Fibroblast of lung (primary cell): Measurements from ENCODE around the gene NKX2-1. TPM values are rescaled to one million over a fixed set of nuclear protein-coding genes. Genes with fewer than 3 reads are reported as not detected.
A peak's percentile ranks its signal among the peaks of the same experiment; 100 is the strongest.

ENCODE experiments used
- DNase-seq, 2 donors: peaks; one replicate each; pipeline versions ENCODE4 v3.0.0 to v3.0.0-alpha.2; 2010; ENCODE audit warnings: low read depth in 2 of 2
- H2AFZ ChIP-seq: 2 replicates; pipeline ENCODE4 v1.5.1; 2012; ENCODE audit warnings: low read length, control low read depth, inconsistent platforms
- H3K27ac ChIP-seq: 2 replicates; pipeline ENCODE4 v1.5.1; 2011; ENCODE audit warnings: low read length, control low read depth; ENCODE audit not compliant: insufficient read depth
- H3K27me3 ChIP-seq: 2 replicates; pipeline ENCODE4 v1.5.1; 2011; ENCODE audit warnings: mild to moderate bottlenecking, low read length; ENCODE audit not compliant: control insufficient read depth, insufficient read depth
- H3K36me3 ChIP-seq: 2 replicates; pipeline ENCODE4 v1.5.1; 2011; ENCODE audit warnings: low read length; ENCODE audit not compliant: control insufficient read depth, insufficient read depth
- H3K4me1 ChIP-seq: 2 replicates; pipeline ENCODE4 v1.5.1; 2011; ENCODE audit warnings: low read length; ENCODE audit not compliant: control insufficient read depth, insufficient read depth; ENCODE audit errors: extremely low read depth
- H3K4me2 ChIP-seq: 2 replicates; pipeline ENCODE4 v1.5.1; 2011; ENCODE audit warnings: low read length, control low read depth; ENCODE audit not compliant: insufficient read depth; ENCODE audit errors: extremely low read depth
- H3K4me3 ChIP-seq, 4 experiments: fragments of 200-600 bp in 1 of 4; sonication (generic) in 1 of 4; replicated peaks in 1 of 4; 2 replicates each; pipeline ENCODE4 v1.5.1; 2011 to 2016; ENCODE audit warnings: low read length in 4 of 4, low read depth in 3 of 4, mild to moderate bottlenecking in 3 of 4, control low read depth in 2 of 4, inconsistent platforms in 1 of 4, mixed read lengths in 1 of 4; ENCODE audit not compliant: insufficient read depth in 1 of 4; ENCODE audit errors: control extremely low read depth in 1 of 4
- H3K79me2 ChIP-seq: 2 replicates; pipeline ENCODE4 v1.5.1; 2012; ENCODE audit warnings: mild to moderate bottlenecking, low read length, inconsistent platforms; ENCODE audit not compliant: control insufficient read depth, insufficient read depth
- H3K9ac ChIP-seq: 2 replicates; pipeline ENCODE4 v1.5.1; 2011; ENCODE audit warnings: mild to moderate bottlenecking, low read length, control low read depth; ENCODE audit not compliant: insufficient read depth
- H3K9me3 ChIP-seq: 2 replicates; pipeline ENCODE4 v1.5.1; 2012; ENCODE audit warnings: low read depth, low read length; ENCODE audit not compliant: control insufficient read depth, insufficient read depth
- H4K20me1 ChIP-seq: 2 replicates; pipeline ENCODE4 v1.5.1; 2011; ENCODE audit warnings: low read length; ENCODE audit not compliant: control insufficient read depth, insufficient read depth; ENCODE audit errors: extremely low read depth
- EZH2 ChIP-seq: IDR thresholded peaks from 2 replicates; pipeline ENCODE4 v1.5.1; 2012; ENCODE audit warnings: low read length, control low read depth, mild to moderate bottlenecking; ENCODE audit errors: missing control alignments
- polyA plus RNA-seq, 2 donors: library from polyadenylated mRNA; depleted of rRNA in 1 of 2; stranded (reverse) in 1 of 2; unstranded in 1 of 2; fragments of >200 nt; gene quantifications; 2 replicates each; pipeline ENCODE4 v1.2.1, GENCODE V29; 2011 to 2012; ENCODE audit warnings: missing spikeins in 1 of 2
- total RNA-seq: library from RNA; depleted of rRNA; stranded (reverse); fragments of >200 nt; gene quantifications from 2 replicates; pipeline ENCODE4 v1.2.1, GENCODE V29; 2014
- TF ChIP-seq, protein P1 (sequence below), 2 donors: IDR thresholded peaks in 1 of 2; conservative IDR thresholded peaks in 1 of 2; 1 replicate in 1 of 2; 2 replicates in 1 of 2; pipeline ENCODE4 v1.5.1; 2011 to 2012; ENCODE audit warnings: low read length in 2 of 2, control low read depth in 1 of 2, inconsistent platforms in 1 of 2, low read depth in 1 of 2, mild to moderate bottlenecking in 1 of 2

The NKX2-1 gene
- total and polyA plus RNA-seq, 2 donors (not counting 1 experiment from before 2014, with no cell fraction given): not detected

DNA sequence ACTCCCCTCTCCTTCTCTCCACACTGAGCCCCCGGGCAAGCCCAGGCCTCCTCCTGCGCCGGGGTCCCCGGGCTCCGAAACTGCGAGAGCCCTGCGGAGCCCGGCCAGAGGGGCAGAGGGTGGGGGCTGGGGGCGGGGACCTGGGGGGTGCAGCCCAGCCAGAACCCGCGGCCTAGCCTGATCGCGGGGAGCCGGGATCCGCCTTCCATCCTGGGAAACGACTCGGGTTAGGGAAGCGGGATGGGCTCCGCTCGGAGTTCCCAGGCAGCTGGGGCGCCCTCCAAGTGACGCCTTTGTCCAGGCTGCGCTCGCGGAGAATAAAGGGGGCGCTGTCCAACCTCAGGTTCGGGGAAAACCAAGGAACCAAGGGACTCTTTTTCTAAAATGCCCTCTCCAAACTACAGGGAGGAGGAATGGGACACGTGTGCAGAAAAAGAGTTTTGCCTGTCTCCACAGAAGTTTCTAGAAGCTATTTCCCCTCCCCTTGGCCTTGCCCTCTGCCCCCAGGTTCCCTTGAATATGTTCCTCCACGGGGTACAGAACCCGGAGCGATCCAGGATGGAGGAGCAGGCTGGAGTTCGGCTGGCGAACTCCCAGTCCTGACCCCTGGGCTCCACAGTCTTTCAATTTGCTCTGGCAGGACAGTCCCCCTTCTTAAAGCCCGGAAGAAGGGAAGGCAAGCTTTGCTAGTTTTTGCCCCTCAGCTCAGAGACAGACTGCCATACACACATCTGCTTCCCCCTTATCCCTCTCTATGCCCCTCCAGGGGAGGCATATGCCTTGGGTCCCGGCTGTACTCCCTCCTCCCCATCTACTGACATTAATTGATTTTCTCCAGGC is 13.9 kb downstream of the NKX2-1 start:
- Histone ChIP-seq H3K9ac (no peak overlapping the region), H3K4me1 (no peaks in the 10 kb centered on the region), H3K4me3 (no peak overlapping the region), H3K27ac (no peak overlapping the region), H4K20me1 (no peaks in the 10 kb centered on the region), H3K79me2 (no peaks in the 10 kb centered on the region), H3K4me2 (no peak overlapping the region), H2AFZ (no peak overlapping the region), H3K9me3 (no peaks in the 10 kb centered on the region), H3K36me3 (no peaks in the 10 kb centered on the region), H3K27me3 (peaks cover 63% of the 10 kb centered on the region)
- no peak for DNase-seq
- TF ChIP-seq, protein P1, sequence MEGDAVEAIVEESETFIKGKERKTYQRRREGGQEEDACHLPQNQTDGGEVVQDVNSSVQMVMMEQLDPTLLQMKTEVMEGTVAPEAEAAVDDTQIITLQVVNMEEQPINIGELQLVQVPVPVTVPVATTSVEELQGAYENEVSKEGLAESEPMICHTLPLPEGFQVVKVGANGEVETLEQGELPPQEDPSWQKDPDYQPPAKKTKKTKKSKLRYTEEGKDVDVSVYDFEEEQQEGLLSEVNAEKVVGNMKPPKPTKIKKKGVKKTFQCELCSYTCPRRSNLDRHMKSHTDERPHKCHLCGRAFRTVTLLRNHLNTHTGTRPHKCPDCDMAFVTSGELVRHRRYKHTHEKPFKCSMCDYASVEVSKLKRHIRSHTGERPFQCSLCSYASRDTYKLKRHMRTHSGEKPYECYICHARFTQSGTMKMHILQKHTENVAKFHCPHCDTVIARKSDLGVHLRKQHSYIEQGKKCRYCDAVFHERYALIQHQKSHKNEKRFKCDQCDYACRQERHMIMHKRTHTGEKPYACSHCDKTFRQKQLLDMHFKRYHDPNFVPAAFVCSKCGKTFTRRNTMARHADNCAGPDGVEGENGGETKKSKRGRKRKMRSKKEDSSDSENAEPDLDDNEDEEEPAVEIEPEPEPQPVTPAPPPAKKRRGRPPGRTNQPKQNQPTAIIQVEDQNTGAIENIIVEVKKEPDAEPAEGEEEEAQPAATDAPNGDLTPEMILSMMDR (conservative IDR thresholded peaks at IDR 0.05 in 1 of 2, IDR thresholded peaks at IDR 0.05 in 1 of 2; ENCODE audit: low read depth in 1 of 2, low read length in 2 of 2): no peak
- peak; percentile 63 for TF ChIP-seq EZH2

GRCh38 chr14:36505181-36505815 is 14.7 kb downstream of the NKX2-1 start:
- DNase-seq: no peak
- Histone ChIP-seq H3K27me3 (peaks cover 59% of the 10 kb centered on the region), H3K9me3 (no peaks in the 10 kb centered on the region), H3K4me2 (no peak overlapping the region), H3K27ac (no peak overlapping the region), H3K79me2 (no peaks in the 10 kb centered on the region), H4K20me1 (no peaks in the 10 kb centered on the region), H3K4me1 (no peaks in the 10 kb centered on the region), H3K36me3 (no peaks in the 10 kb centered on the region), H2AFZ (no peak overlapping the region), H3K4me3 (no peak overlapping the region), H3K9ac (no peak overlapping the region)
- TF ChIP-seq, protein P1 (conservative IDR thresholded peaks at IDR 0.05 in 1 of 2, IDR thresholded peaks at IDR 0.05 in 1 of 2; ENCODE audit: low read depth in 1 of 2, low read length in 2 of 2): no peak
- peak; percentile 48 for TF ChIP-seq EZH2

DNA sequence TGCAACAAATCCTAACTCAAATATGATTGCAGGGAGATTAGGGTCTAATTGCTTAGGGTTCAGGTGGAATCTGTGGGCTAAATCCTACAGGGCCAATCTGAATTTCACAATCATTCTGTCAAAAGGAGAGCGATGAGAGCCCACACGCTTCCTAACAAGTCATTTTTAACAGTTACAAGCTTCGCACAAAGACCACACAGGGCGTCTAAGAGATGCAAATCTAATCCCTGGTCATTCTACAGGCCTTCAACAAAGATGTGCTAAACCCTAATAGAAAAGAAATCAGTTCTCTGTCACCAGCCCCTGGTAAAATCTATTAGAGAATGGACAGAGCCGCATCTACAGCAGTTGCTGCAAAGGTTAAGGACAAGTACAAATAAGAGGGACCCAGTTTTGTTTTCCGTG is 15.3 kb downstream of the NKX2-1 start:
- no peaks in the 10 kb centered on the region for H3K9me3 ChIP-seq
- no peaks in the 10 kb centered on the region for H3K4me1 ChIP-seq
- H4K20me1 ChIP-seq: no peaks in the 10 kb centered on the region
- no peaks in the 10 kb centered on the region for H3K36me3 ChIP-seq
- no peak overlapping the region for H3K4me3 ChIP-seq
- peaks cover 55% of the 10 kb centered on the region for H3K27me3 ChIP-seq
- no peak overlapping the region for H3K9ac ChIP-seq
- no peak for DNase-seq
- no peak overlapping the region for H2AFZ ChIP-seq
- H3K27ac ChIP-seq: no peak overlapping the region
- TF ChIP-seq, protein P1 (conservative IDR thresholded peaks at IDR 0.05 in 1 of 2, IDR thresholded peaks at IDR 0.05 in 1 of 2; ENCODE audit: low read depth in 1 of 2, low read length in 2 of 2): no peak
- peak; percentile 20 for TF ChIP-seq EZH2
- H3K4me2 ChIP-seq: no peak overlapping the region
- no peaks in the 10 kb centered on the region for H3K79me2 ChIP-seq
